Sigmoid colon (tissue), 4 donors: ENCODE results near the gene CCDC138.

Experiments used
- POLR2A ChIP-seq, 2 donors: fragments of 450-650 bp; IDR thresholded peaks; one replicate each; pipeline ENCODE4 v1.6.1; 2016; ENCODE audit warnings: antibody characterized with exemption in 2 of 2, mild to moderate bottlenecking in 2 of 2, moderate library complexity in 2 of 2
- POLR2AphosphoS5 ChIP-seq, 4 donors: sonication (generic); formaldehyde crosslinking; IDR thresholded peaks; one replicate each; pipeline ENCODE4 v1.6.1; 2017; ENCODE audit warnings: antibody characterized with exemption in 4 of 4
- TF ChIP-seq, protein P1 (sequence below), 4 experiments: fragments of 450-650 bp in 3 of 4; fragments of 200-600 bp in 1 of 4; IDR thresholded peaks; one replicate each; pipeline ENCODE4 v1.5.1; 2016 to 2019; ENCODE audit warnings: antibody characterized with exemption in 4 of 4, mild to moderate bottlenecking in 3 of 4, moderate library complexity in 2 of 4

DNA sequence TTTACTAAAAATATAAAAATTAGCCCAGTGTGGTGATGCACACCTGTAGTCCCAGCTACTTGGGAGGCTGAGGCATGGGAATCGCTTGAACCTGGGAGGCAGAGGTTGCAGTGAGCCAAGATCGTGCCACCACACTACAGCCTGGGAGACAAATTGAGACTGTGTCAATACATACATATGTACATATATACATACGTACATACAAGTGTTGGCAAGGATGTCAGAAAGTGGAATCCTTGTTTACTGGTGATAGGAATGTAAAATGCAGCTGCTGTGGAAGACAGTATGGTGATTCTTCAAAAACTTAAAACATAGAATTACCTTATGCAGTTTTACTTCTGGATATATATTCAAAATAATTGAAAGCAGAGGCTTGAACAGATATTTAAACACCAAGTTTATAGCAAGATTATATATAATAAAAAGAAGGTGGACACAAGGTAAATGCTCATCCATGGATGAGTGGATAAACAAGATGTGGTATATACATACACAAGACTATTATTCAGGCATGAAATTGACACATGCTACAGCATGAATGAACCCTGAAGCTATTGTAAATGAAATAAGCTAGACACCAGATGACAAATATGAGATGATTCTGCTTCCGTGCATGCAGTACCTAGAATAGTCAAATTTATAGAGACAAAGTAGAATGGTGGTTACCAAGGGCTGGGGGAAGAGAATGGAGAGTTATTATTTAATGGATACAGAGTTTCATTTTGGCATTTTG lies 43.2 kb downstream of the CCDC138 start:
- TF ChIP-seq POLR2AphosphoS5 (IDR thresholded peaks at IDR 0.05): no peak
- TF ChIP-seq, protein P1, sequence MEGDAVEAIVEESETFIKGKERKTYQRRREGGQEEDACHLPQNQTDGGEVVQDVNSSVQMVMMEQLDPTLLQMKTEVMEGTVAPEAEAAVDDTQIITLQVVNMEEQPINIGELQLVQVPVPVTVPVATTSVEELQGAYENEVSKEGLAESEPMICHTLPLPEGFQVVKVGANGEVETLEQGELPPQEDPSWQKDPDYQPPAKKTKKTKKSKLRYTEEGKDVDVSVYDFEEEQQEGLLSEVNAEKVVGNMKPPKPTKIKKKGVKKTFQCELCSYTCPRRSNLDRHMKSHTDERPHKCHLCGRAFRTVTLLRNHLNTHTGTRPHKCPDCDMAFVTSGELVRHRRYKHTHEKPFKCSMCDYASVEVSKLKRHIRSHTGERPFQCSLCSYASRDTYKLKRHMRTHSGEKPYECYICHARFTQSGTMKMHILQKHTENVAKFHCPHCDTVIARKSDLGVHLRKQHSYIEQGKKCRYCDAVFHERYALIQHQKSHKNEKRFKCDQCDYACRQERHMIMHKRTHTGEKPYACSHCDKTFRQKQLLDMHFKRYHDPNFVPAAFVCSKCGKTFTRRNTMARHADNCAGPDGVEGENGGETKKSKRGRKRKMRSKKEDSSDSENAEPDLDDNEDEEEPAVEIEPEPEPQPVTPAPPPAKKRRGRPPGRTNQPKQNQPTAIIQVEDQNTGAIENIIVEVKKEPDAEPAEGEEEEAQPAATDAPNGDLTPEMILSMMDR (IDR thresholded peaks at IDR 0.05): no peak
- TF ChIP-seq POLR2A (IDR thresholded peaks at IDR 0.05): no peak
